CD4-positive, CD25-positive, alpha-beta regulatory T cell (primary cell): Measurements from ENCODE around the gene ATP7B. TPM values are rescaled to one million over a fixed set of nuclear protein-coding genes. Genes with fewer than 3 reads are reported as not detected.

Experiments
- ATAC-seq, 2 donors: fragments of 150-1000 bp; cut with Tn5 transposase; one replicate each; pipeline ENCODE4 v1.10.0; 2021; ENCODE audit warnings: low read depth in 2 of 2, moderate number of reproducible peaks in 2 of 2, moderate library complexity in 1 of 2
- DNase-seq, 3 donors: peaks; one replicate each; pipeline versions ENCODE4 v3.0.0 to v3.0.0-alpha.2; 2012 to 2022; ENCODE audit warnings: mixed read lengths in 1 of 3
- H3K27ac ChIP-seq: one replicate; pipeline ENCODE4 v1.7.0; 2013; ENCODE audit warnings: mild to moderate bottlenecking, low read length; ENCODE audit not compliant: insufficient read depth, poor library complexity, severe bottlenecking
- H3K27me3 ChIP-seq: one replicate; pipeline ENCODE4 v1.7.0; 2013; ENCODE audit warnings: low read length; ENCODE audit not compliant: control insufficient read depth, insufficient read depth
- H3K36me3 ChIP-seq: one replicate; pipeline ENCODE4 v1.7.0; 2013; ENCODE audit warnings: mild to moderate bottlenecking, low read length, moderate library complexity; ENCODE audit not compliant: control insufficient read depth, insufficient read depth
- H3K4me1 ChIP-seq: 2 replicates; pipeline ENCODE4 v1.7.0; 2013; ENCODE audit warnings: mild to moderate bottlenecking, low read length; ENCODE audit not compliant: insufficient read depth, control insufficient read depth, poor library complexity, severe bottlenecking
- H3K4me3 ChIP-seq: one replicate; pipeline ENCODE4 v1.7.0; 2013; ENCODE audit warnings: low read depth, mild to moderate bottlenecking, low read length, moderate library complexity
- H3K9me3 ChIP-seq, 2 experiments: 1 replicate in 1 of 2; 2 replicates in 1 of 2; pipeline ENCODE4 v1.7.0; 2013; ENCODE audit warnings: low read length in 2 of 2, mild to moderate bottlenecking in 1 of 2, moderate library complexity in 1 of 2; ENCODE audit not compliant: control insufficient read depth in 2 of 2
- H3K27ac Mint-ChIP-seq, 3 donors: one replicate each; pipeline ENCODE4 v1.8.0; 2020 to 2022; ENCODE audit warnings: mild to moderate bottlenecking in 3 of 3, mixed read lengths in 3 of 3, moderate library complexity in 2 of 3
- H3K27me3 Mint-ChIP-seq: one replicate; pipeline ENCODE4 v1.8.0; 2022; ENCODE audit warnings: mild to moderate bottlenecking, mixed read lengths
- H3K36me3 Mint-ChIP-seq: one replicate; pipeline ENCODE4 v1.8.0; 2020; ENCODE audit warnings: mixed read lengths
- H3K4me1 Mint-ChIP-seq, 4 donors: one replicate each; pipeline ENCODE4 v1.8.0; 2020 to 2022; ENCODE audit warnings: mixed read lengths in 4 of 4, mild to moderate bottlenecking in 1 of 4
- H3K4me3 Mint-ChIP-seq, 4 donors: one replicate each; pipeline ENCODE4 v1.8.0; 2020 to 2022; ENCODE audit warnings: mild to moderate bottlenecking in 4 of 4, mixed read lengths in 4 of 4, moderate library complexity in 3 of 4
- H3K9me3 Mint-ChIP-seq, 7 donors: one replicate each; pipeline ENCODE4 v1.8.0; 2020 to 2022; ENCODE audit warnings: mixed read lengths in 7 of 7, mild to moderate bottlenecking in 3 of 7, moderate library complexity in 2 of 7
- polyA plus RNA-seq, 4 donors: library from polyadenylated mRNA; unstranded; fragments of 300-500 nt; fragmentation: Illumina TruSeq; gene quantifications; one replicate each; pipeline ENCODE4 v1.2.3, GENCODE V29; 2021
- total RNA-seq: library from RNA; stranded (reverse); gene quantifications from one replicate; pipeline ENCODE4 v1.2.3, GENCODE V29; 2022

Gene ATP7B
- total and polyA plus RNA-seq, 5 donors from 2014 or later: 0.18 to 1.4 (median 0.30) TPM

- Mint-ChIP-seq H3K27ac (no peak overlapping the region), H3K4me3 (no peak overlapping the region), H3K27me3 (peaks cover 12% of the 10 kb centered on the region), H3K9me3 (no peaks in the 10 kb centered on the region), H3K36me3 (no peaks in the 10 kb centered on the region), H3K4me1 (peaks cover 0 to 12% (median 9%) of the 10 kb centered on the region in 4 donors)
- no peak overlapping the region for H3K27ac ChIP-seq
- no peak for DNase-seq
- peaks cover 3% of the 10 kb centered on the region for H3K4me1 ChIP-seq
- H3K9me3 ChIP-seq: no peaks in the 10 kb centered on the region
- no peak overlapping the region for H3K4me3 ChIP-seq
- no peaks in the 10 kb centered on the region for H3K27me3 ChIP-seq
- H3K36me3 ChIP-seq: no peaks in the 10 kb centered on the region
- no peak for ATAC-seq
Observed at GRCh38 chr13:51929699-51930098, 81.6 kb downstream of the ATP7B start.

- no peaks in the 10 kb centered on the region for H3K36me3 ChIP-seq
- no peaks in the 10 kb centered on the region for H3K27me3 ChIP-seq
- H3K4me3 ChIP-seq: no peak overlapping the region
- H3K27me3 Mint-ChIP-seq: peaks cover 12% of the 10 kb centered on the region
- no peaks in the 10 kb centered on the region for H3K9me3 ChIP-seq
- no peak for DNase-seq
- peaks cover 3% of the 10 kb centered on the region for H3K4me1 ChIP-seq
- no peaks in the 10 kb centered on the region for H3K9me3 Mint-ChIP-seq
- peaks cover 0 to 18% (median 12%) of the 10 kb centered on the region in 4 donors for H3K4me1 Mint-ChIP-seq
- H3K4me3 Mint-ChIP-seq: no peak overlapping the region
- no peak overlapping the region for H3K27ac Mint-ChIP-seq
- no peak for ATAC-seq
- H3K27ac ChIP-seq: no peak overlapping the region
- H3K36me3 Mint-ChIP-seq: no peaks in the 10 kb centered on the region
Observed at GRCh38 chr13:51928231-51928630, 83.0 kb downstream of the ATP7B start.

- H3K9me3 ChIP-seq: no peaks in the 10 kb centered on the region
- H3K36me3 Mint-ChIP-seq: no peaks in the 10 kb centered on the region
- H3K27ac Mint-ChIP-seq: no peak overlapping the region
- ATAC-seq: no peak
- no peaks in the 10 kb centered on the region for H3K27me3 ChIP-seq
- H3K27ac ChIP-seq: no peak overlapping the region
- no peak for DNase-seq
- no peaks in the 10 kb centered on the region for H3K9me3 Mint-ChIP-seq
- H3K4me1 Mint-ChIP-seq: peaks cover 0 to 23% (median 11%) of the 10 kb centered on the region in 4 donors
- no peak overlapping the region for H3K4me3 Mint-ChIP-seq
- no peaks in the 10 kb centered on the region for H3K36me3 ChIP-seq
- H3K4me3 ChIP-seq: no peak overlapping the region
- H3K4me1 ChIP-seq: peaks cover 3% of the 10 kb centered on the region
- H3K27me3 Mint-ChIP-seq: peaks cover 12% of the 10 kb centered on the region
Observed at GRCh38 chr13:51927129-51927528, 84.1 kb downstream of the ATP7B start.

- H3K9me3 Mint-ChIP-seq: no peaks in the 10 kb centered on the region
- no peaks in the 10 kb centered on the region for H3K27me3 ChIP-seq
- H3K4me3 ChIP-seq: no peak overlapping the region
- no peak overlapping the region for H3K27ac ChIP-seq
- H3K9me3 ChIP-seq: no peaks in the 10 kb centered on the region
- H3K36me3 Mint-ChIP-seq: no peaks in the 10 kb centered on the region
- no peaks in the 10 kb centered on the region for H3K36me3 ChIP-seq
- ATAC-seq (no peak), DNase-seq (no peak)
- H3K27ac Mint-ChIP-seq: no peak overlapping the region
- no peak overlapping the region for H3K4me3 Mint-ChIP-seq
- peaks cover 12% of the 10 kb centered on the region for H3K27me3 Mint-ChIP-seq
- H3K4me1 ChIP-seq: peaks cover 3% of the 10 kb centered on the region
- H3K4me1 Mint-ChIP-seq: peaks cover 0 to 26% (median 10%) of the 10 kb centered on the region in 4 donors
Observed at GRCh38 chr13:51926528-51926885, 84.7 kb downstream of the ATP7B start.

- no peak for ATAC-seq
Observed at GRCh38 chr13:51925865-51926527, 85.3 kb downstream of the ATP7B start.

DNA sequence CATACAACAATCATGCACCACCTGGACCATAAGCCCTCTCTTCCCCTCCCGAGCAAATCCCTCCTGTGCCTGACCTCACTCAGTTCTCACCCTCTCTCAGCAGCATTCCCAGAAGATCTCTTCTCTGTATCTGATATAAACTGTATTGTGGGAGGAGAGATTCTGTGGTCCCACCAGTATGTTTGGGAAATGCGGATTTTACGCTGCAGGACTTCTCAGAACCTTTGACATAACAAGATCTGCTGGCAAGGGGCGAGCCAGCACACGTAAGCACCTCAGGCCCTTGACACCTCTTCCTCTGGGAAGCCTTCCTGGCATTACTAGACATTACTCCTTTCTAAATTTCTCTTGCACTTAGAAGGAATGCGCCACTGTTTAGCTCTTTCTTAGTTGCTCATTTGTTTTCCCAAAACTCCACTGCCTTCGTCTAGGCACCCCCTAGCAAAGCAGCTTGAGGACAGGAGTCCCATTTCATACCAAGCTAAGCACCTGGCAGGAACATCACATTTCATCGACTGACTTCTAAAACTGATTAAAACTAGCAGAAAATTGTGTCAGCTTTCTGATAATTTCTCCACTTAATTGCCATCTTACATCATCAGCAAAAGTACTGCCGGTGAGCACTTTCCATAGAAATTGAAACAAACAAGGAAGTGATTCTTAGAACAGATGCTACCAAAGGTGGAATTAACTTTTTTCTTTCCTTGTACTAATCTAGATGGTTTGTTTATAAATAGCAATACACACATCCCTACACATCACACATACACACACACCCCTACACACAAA lies 86.3 kb downstream of the ATP7B start:
- Histone ChIP-seq H3K4me3 (no peak overlapping the region), H3K27me3 (no peaks in the 10 kb centered on the region), H3K9me3 (no peaks in the 10 kb centered on the region), H3K36me3 (no peaks in the 10 kb centered on the region), H3K4me1 (peaks cover 3% of the 10 kb centered on the region), H3K27ac (no peak overlapping the region)
- H3K9me3 Mint-ChIP-seq: no peaks in the 10 kb centered on the region
- H3K4me3 Mint-ChIP-seq: no peak overlapping the region
- H3K27ac Mint-ChIP-seq: peak overlapping the region in 2 of 3 donors; percentile 21 to 65
- peaks cover 11% of the 10 kb centered on the region for H3K27me3 Mint-ChIP-seq
- H3K4me1 Mint-ChIP-seq: peaks cover 0 to 26% (median 10%) of the 10 kb centered on the region in 4 donors
- DNase-seq: peak in 1 of 3 donors; percentile 42
- no peak for ATAC-seq
- no peaks in the 10 kb centered on the region for H3K36me3 Mint-ChIP-seq

More at GRCh38 chr13:51925865-51926527, 85.3 kb downstream of the ATP7B start:
- peaks cover 12% of the 10 kb centered on the region for H3K27me3 Mint-ChIP-seq
- H3K27me3 ChIP-seq: no peaks in the 10 kb centered on the region
- no peak for DNase-seq
- no peaks in the 10 kb centered on the region for H3K9me3 ChIP-seq
- H3K36me3 ChIP-seq: no peaks in the 10 kb centered on the region
- no peaks in the 10 kb centered on the region for H3K36me3 Mint-ChIP-seq
- H3K4me3 ChIP-seq: no peak overlapping the region
- peaks cover 0 to 26% (median 10%) of the 10 kb centered on the region in 4 donors for H3K4me1 Mint-ChIP-seq
- H3K4me3 Mint-ChIP-seq: no peak overlapping the region
- H3K4me1 ChIP-seq: peaks cover 3% of the 10 kb centered on the region
- peak overlapping the region in 2 of 3 donors; percentile 24 to 33 for H3K27ac Mint-ChIP-seq
- no peaks in the 10 kb centered on the region for H3K9me3 Mint-ChIP-seq
- no peak overlapping the region for H3K27ac ChIP-seq

- H3K4me3 ChIP-seq: no peak overlapping the region
- no peak overlapping the region for H3K4me3 Mint-ChIP-seq
- H3K36me3 Mint-ChIP-seq: no peaks in the 10 kb centered on the region
- peaks cover 5% of the 10 kb centered on the region for H3K27me3 Mint-ChIP-seq
- peak overlapping the region in 2 of 3 donors; percentile 33 to 70 for H3K27ac Mint-ChIP-seq
- peaks cover 3% of the 10 kb centered on the region for H3K4me1 ChIP-seq
- no peak overlapping the region for H3K27ac ChIP-seq
- H3K36me3 ChIP-seq: no peaks in the 10 kb centered on the region
- peaks cover 0 to 26% (median 10%) of the 10 kb centered on the region in 4 donors for H3K4me1 Mint-ChIP-seq
- no peak for ATAC-seq
- no peaks in the 10 kb centered on the region for H3K27me3 ChIP-seq
- DNase-seq: peak in 1 of 3 donors; percentile 37
- H3K9me3 ChIP-seq: no peaks in the 10 kb centered on the region
- no peaks in the 10 kb centered on the region for H3K9me3 Mint-ChIP-seq
Observed at GRCh38 chr13:51923983-51924539, 87.2 kb downstream of the ATP7B start.
